Caco-2 (cell line): ENCODE data around the gene TALDO1. TPM values are rescaled to one million over a fixed set of nuclear protein-coding genes. Genes with fewer than 3 reads are reported as not detected.

ENCODE experiments used
- BruUV-seq: library from RNA; stranded (reverse); fragments of 400-500 nt; replicated peaks from 2 replicates; lab custom pipeline; 2021; lab: Mats Ljungman, UMichigan
- CTCF ChIA-PET: fragments of 300-600 bp; sonication (Branson Sonifier 250); formaldehyde crosslinking; loops from one replicate; lab custom pipeline; 2022; ENCODE audit warnings: antibody characterized with exemption; lab: Charles Lee
- POLR2A ChIA-PET: fragments of 300-600 bp; sonication (Branson Sonifier 250); formaldehyde crosslinking; loops from one replicate; lab custom pipeline; 2022; ENCODE audit warnings: antibody characterized with exemption; lab: Charles Lee
- DNase-seq, 2 experiments: peaks; one replicate each; pipeline versions ENCODE4 v3.0.0 to v3.0.0-alpha.2; 2020 to 2022
- H3K27me3 ChIP-seq: replicated peaks from 2 replicates; pipeline ENCODE4 v1.6.0; 2011; ENCODE audit warnings: low read length; ENCODE audit not compliant: control insufficient read depth, insufficient read depth
- H3K36me3 ChIP-seq: 2 replicates; pipeline ENCODE4 v1.5.1; 2011; ENCODE audit warnings: low read length; ENCODE audit not compliant: control insufficient read depth, insufficient read depth
- H3K4me1 ChIP-seq: fragments of 250-450 bp; sonication (Bioruptor Pico); 2 replicates; pipeline ENCODE4 v1.5.1; 2020; ENCODE audit warnings: mild to moderate bottlenecking
- H3K4me3 ChIP-seq: 2 replicates; pipeline ENCODE4 v1.5.1; 2011; ENCODE audit warnings: low read depth, mild to moderate bottlenecking, control low read depth, low read length
- H3K9me3 ChIP-seq: fragments of 250-450 bp; sonication (Bioruptor Pico); 2 replicates; pipeline ENCODE4 v1.5.1; 2020; ENCODE audit warnings: mild to moderate bottlenecking, moderate library complexity
- H3K27ac Mint-ChIP-seq: one replicate; pipeline ENCODE4 v1.8.0; 2022; ENCODE audit warnings: mixed read lengths; ENCODE audit not compliant: unreplicated experiment
- H3K27me3 Mint-ChIP-seq: one replicate; pipeline ENCODE4 v1.8.0; 2022; ENCODE audit warnings: mixed read lengths; ENCODE audit not compliant: insufficient read depth, unreplicated experiment
- H3K36me3 Mint-ChIP-seq: one replicate; pipeline ENCODE4 v1.8.0; 2022; ENCODE audit warnings: mild to moderate bottlenecking, mixed read lengths; ENCODE audit not compliant: insufficient read depth, unreplicated experiment
- H3K4me1 Mint-ChIP-seq: one replicate; pipeline ENCODE4 v1.8.0; 2022; ENCODE audit warnings: low read depth, mixed read lengths; ENCODE audit not compliant: unreplicated experiment
- H3K4me3 Mint-ChIP-seq: one replicate; pipeline ENCODE4 v1.8.0; 2022; ENCODE audit warnings: mild to moderate bottlenecking, moderate library complexity, mixed read lengths; ENCODE audit not compliant: unreplicated experiment
- H3K9me3 Mint-ChIP-seq: one replicate; pipeline ENCODE4 v1.8.0; 2022; ENCODE audit warnings: mixed read lengths; ENCODE audit not compliant: unreplicated experiment
- intact Hi-C: fragments of 100-400 bp; cut with micrococcal nuclease; formaldehyde crosslinking; loops from one replicate; pipeline ENCODE4 v1.10.0; 2022; ENCODE audit not compliant: unreplicated experiment
- total RNA-seq: library from RNA; stranded (reverse); gene quantifications from 2 replicates; pipeline ENCODE4 v1.2.3, GENCODE V29; 2022
- TF ChIP-seq, protein P1 (sequence below), 2 experiments: fragments of 200-600 bp in 1 of 2; IDR thresholded peaks; 1 replicate in 1 of 2; 2 replicates in 1 of 2; pipeline versions ENCODE4 v1.5.1 to v1.8.0; 2011 to 2022; ENCODE audit warnings: antibody characterized with exemption in 1 of 2, control low read depth in 1 of 2, inconsistent platforms in 1 of 2, low read depth in 1 of 2, low read length in 1 of 2, mild to moderate bottlenecking in 1 of 2, moderate library complexity in 1 of 2; ENCODE audit not compliant: insufficient read depth in 1 of 2, severe bottlenecking in 1 of 2, unreplicated experiment in 1 of 2

Gene TALDO1
- total RNA-seq, 1 experiment from 2014 or later: 293 TPM

DNA sequence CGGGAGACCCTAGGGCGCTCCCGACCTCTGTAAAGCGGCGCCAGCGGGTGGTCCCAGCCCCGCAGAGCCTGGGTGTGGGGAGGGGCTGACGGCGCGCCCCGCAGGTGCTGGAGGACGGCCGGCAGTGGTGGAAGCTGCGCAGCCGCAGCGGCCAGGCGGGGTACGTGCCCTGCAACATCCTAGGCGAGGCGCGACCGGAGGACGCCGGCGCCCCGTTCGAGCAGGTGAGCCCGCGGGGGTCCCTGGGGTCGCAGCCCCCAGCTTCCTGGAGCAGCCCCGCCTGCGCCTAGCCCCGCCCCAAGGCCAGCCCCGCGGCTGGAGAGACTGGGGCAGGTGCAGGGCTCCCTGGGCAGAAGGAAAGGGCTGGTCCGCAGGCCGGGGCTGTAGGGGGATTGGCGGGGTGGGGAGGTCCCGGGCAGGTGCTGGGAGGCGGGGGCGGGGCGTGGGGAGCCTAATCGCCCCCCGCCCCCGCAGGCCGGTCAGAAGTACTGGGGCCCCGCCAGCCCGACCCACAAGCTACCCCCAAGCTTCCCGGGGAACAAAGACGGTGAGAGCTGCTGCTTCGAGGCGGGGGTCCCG lies 21.6 kb upstream of the TALDO1 start:
- intact Hi-C loops: loop anchor here (10.0 kb wide), 1 partner anchor 171 kb away; no protein-coding TSS in a partner anchor
- Histone ChIP-seq H3K36me3 (peaks cover 7% of the 10 kb centered on the region), H3K4me3 (no peak overlapping the region), H3K9me3 (no peaks in the 10 kb centered on the region), H3K4me1 (peaks cover 15% of the 10 kb centered on the region), H3K27me3 (no peaks in the 10 kb centered on the region)
- Mint-ChIP-seq H3K36me3 (peaks cover 71% of the 10 kb centered on the region), H3K27me3 (no peaks in the 10 kb centered on the region), H3K27ac (no peak overlapping the region), H3K4me1 (peaks cover 4% of the 10 kb centered on the region), H3K4me3 (no peak overlapping the region), H3K9me3 (no peaks in the 10 kb centered on the region)
- ChIA-PET CTCF (interaction anchor here (0.5 to 1.2 kb wide), 3 partner anchors 19 to 181 kb away, joined by 3 to 8 read pairs (median 4); no protein-coding TSS in a partner anchor), POLR2A (no interaction called here)
- TF ChIP-seq, protein P1, sequence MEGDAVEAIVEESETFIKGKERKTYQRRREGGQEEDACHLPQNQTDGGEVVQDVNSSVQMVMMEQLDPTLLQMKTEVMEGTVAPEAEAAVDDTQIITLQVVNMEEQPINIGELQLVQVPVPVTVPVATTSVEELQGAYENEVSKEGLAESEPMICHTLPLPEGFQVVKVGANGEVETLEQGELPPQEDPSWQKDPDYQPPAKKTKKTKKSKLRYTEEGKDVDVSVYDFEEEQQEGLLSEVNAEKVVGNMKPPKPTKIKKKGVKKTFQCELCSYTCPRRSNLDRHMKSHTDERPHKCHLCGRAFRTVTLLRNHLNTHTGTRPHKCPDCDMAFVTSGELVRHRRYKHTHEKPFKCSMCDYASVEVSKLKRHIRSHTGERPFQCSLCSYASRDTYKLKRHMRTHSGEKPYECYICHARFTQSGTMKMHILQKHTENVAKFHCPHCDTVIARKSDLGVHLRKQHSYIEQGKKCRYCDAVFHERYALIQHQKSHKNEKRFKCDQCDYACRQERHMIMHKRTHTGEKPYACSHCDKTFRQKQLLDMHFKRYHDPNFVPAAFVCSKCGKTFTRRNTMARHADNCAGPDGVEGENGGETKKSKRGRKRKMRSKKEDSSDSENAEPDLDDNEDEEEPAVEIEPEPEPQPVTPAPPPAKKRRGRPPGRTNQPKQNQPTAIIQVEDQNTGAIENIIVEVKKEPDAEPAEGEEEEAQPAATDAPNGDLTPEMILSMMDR (IDR thresholded peaks at IDR 0.05; ENCODE audit: insufficient read depth in 1 of 2, low read depth in 1 of 2, low read length in 1 of 2, severe bottlenecking in 1 of 2, unreplicated experiment in 1 of 2): no peak
- DNase-seq: no peak
- no TSS peak for BruUV-seq

GRCh38 chr11:726278-727220 lies 20.7 kb upstream of the TALDO1 start:
- POLR2A ChIA-PET: interaction anchor here (1.2 kb wide), 1 partner anchor 21 kb away, joined by 3 read pairs; the partner anchor contains the start of gene TALDO1
- no peaks in the 10 kb centered on the region for H3K9me3 ChIP-seq

More at GRCh38 chr11:726278-727220, 20.7 kb upstream of the TALDO1 start:
- peaks cover 4% of the 10 kb centered on the region for H3K4me1 Mint-ChIP-seq
- no peak overlapping the region for H3K4me3 ChIP-seq
- no peak overlapping the region for H3K27ac Mint-ChIP-seq
- BruUV-seq: TSS peak; percentile 72
- no peak for DNase-seq
- H3K27me3 Mint-ChIP-seq: no peaks in the 10 kb centered on the region
- H3K36me3 ChIP-seq: peaks cover 6% of the 10 kb centered on the region
- CTCF ChIA-PET: interaction anchor here (0.5 to 1.2 kb wide), 6 partner anchors 20 to 182 kb away, joined by 3 to 8 read pairs (median 4); partner anchors contain the start of gene TMEM80
- no peaks in the 10 kb centered on the region for H3K9me3 Mint-ChIP-seq
- peaks cover 66% of the 10 kb centered on the region for H3K36me3 Mint-ChIP-seq
- intact Hi-C loops: loop anchor here (10.0 kb wide), 1 partner anchor 172 kb away; no protein-coding TSS in a partner anchor
- peaks cover 15% of the 10 kb centered on the region for H3K4me1 ChIP-seq
- H3K27me3 ChIP-seq: no peaks in the 10 kb centered on the region
- no peak overlapping the region for H3K4me3 Mint-ChIP-seq
- TF ChIP-seq, protein P1 (IDR thresholded peaks at IDR 0.05; ENCODE audit: insufficient read depth in 1 of 2, low read depth in 1 of 2, low read length in 1 of 2, severe bottlenecking in 1 of 2, unreplicated experiment in 1 of 2): no peak
